ENCODE measurements around the gene CCDC142. TPM values are rescaled to one million over a fixed set of nuclear protein-coding genes. Genes with fewer than 3 reads are reported as not detected.
A peak's percentile ranks its signal among the peaks of the same experiment; 100 is the strongest.

Gene CCDC142
- total RNA-seq, 1 experiment from 2014 or later, result 14.0 TPM

- TF ChIP-seq ZNF532 (CRISPR knock-in tag; IDR thresholded peaks at IDR 0.05; ENCODE audit: borderline replicate concordance), result no peak
- TF ChIP-seq CDX4 (CRISPR knock-in tag; IDR thresholded peaks at IDR 0.05; ENCODE audit: borderline replicate concordance), result no peak
- no peak for TF ChIP-seq SMAD3 (CRISPR knock-in tag; IDR thresholded peaks at IDR 0.05; ENCODE audit: borderline replicate concordance)
- TF ChIP-seq E2F4 (CRISPR knock-in tag; IDR thresholded peaks at IDR 0.05; ENCODE audit: borderline replicate concordance, low read depth), result no peak
- TF ChIP-seq SOX15 (CRISPR knock-in tag; IDR thresholded peaks at IDR 0.05), result no peak
- TF ChIP-seq MYBL2 (CRISPR knock-in tag; IDR thresholded peaks at IDR 0.05), result no peak
- no peak for TF ChIP-seq ATF2 (CRISPR knock-in tag; IDR thresholded peaks at IDR 0.05; ENCODE audit: borderline replicate concordance, low read depth)
- no peak for TF ChIP-seq ZNF423 (CRISPR knock-in tag; IDR thresholded peaks at IDR 0.05)
- TF ChIP-seq ZSCAN18 (CRISPR knock-in tag; IDR thresholded peaks at IDR 0.05), result no peak
- TF ChIP-seq ZNF219 (CRISPR knock-in tag; IDR thresholded peaks at IDR 0.05; ENCODE audit: borderline replicate concordance), result no peak
- no peak for TF ChIP-seq ZNF263 (CRISPR knock-in tag; IDR thresholded peaks at IDR 0.05; ENCODE audit: low read depth)
- H3K27me3 Mint-ChIP-seq (ENCODE audit: low read depth), result peaks cover 100% of the 10 kb centered on the region
- ATAC-seq, result no peak
- H3K27ac Mint-ChIP-seq, result no peak overlapping the region
- no peak for DNase-seq (ENCODE audit: low spot score)
- H3K9me3 Mint-ChIP-seq, result no peaks in the 10 kb centered on the region
- ChIA-PET POLR2A (interaction anchor here (0.8 to 1.5 kb wide), 2 partner anchors 18 to 43 kb away, joined by 3 to 6 read pairs; partner anchors contain the start of genes CCDC142 and WBP1), CTCF (interaction anchor here (1.7 to 6.0 kb wide), 4 partner anchors 10 to 87 kb away, joined by 5 to 43 read pairs (median 12); partner anchors contain the start of genes CCDC142 and TTC31)
- H3K4me3 Mint-ChIP-seq, result no peak overlapping the region
- H3K36me3 Mint-ChIP-seq, result peaks cover 13% of the 10 kb centered on the region
- H3K4me1 Mint-ChIP-seq, result peaks cover 54% of the 10 kb centered on the region
These were observed 17.8 kb upstream of the CCDC142 start for GRCh38 chr2:74500578-74500946.

- ChIA-PET CTCF (interaction anchor here (0.8 to 6.0 kb wide), 6 partner anchors 10 to 165 kb away, joined by 3 to 43 read pairs (median 6); partner anchors contain the start of genes CCDC142 and TTC31), POLR2A (interaction anchor here (0.6 to 1.5 kb wide), 4 partner anchors 18 to 214 kb away, joined by 3 to 6 read pairs (median 4); partner anchors contain the start of genes CCDC142 and WBP1)
- Mint-ChIP-seq H3K27me3 (ENCODE audit: low read depth) (peaks cover 100% of the 10 kb centered on the region), H3K27ac (no peak overlapping the region), H3K36me3 (peaks cover 8% of the 10 kb centered on the region), H3K9me3 (no peaks in the 10 kb centered on the region), H3K4me1 (peaks cover 54% of the 10 kb centered on the region), H3K4me3 (peak overlapping the region; percentile 79)
- no peak for ATAC-seq
- no peak for DNase-seq (ENCODE audit: low spot score)
- TF ChIP-seq RORB (CRISPR knock-in tag; IDR thresholded peaks at IDR 0.05) (no peak), JAZF1 (CRISPR knock-in tag; IDR thresholded peaks at IDR 0.05) (no peak), ATF6 (CRISPR knock-in tag; IDR thresholded peaks at IDR 0.05) (no peak), SMAD4 (CRISPR knock-in tag; IDR thresholded peaks at IDR 0.05) (no peak), ZNF532 (CRISPR knock-in tag; IDR thresholded peaks at IDR 0.05; ENCODE audit: borderline replicate concordance) (no peak), NR1H2 (CRISPR knock-in tag; IDR thresholded peaks at IDR 0.05) (no peak), TEAD1 (CRISPR knock-in tag; IDR thresholded peaks at IDR 0.05) (no peak), MXD4 (CRISPR knock-in tag; IDR thresholded peaks at IDR 0.05; ENCODE audit: borderline replicate concordance) (no peak)
These were observed 17.3 kb upstream of the CCDC142 start for GRCh38 chr2:74499940-74500577.
